ENCODE data around the gene CPOX.

Gene CPOX

GRCh38 chr3:98534168-98534567, 59.2 kb downstream of the CPOX start:
- DNase-seq (ENCODE audit: low spot score), result no peak

- no peak for DNase-seq (ENCODE audit: low spot score)
These were observed 60.5 kb downstream of the CPOX start for GRCh38 chr3:98532709-98533571.

GRCh38 chr3:98532275-98532637, 61.2 kb downstream of the CPOX start:
- DNase-seq (ENCODE audit: low spot score), result no peak

GRCh38 chr3:98531622-98532274, 61.7 kb downstream of the CPOX start, which contains the start of gene GPR15:
TSS of gene GPR15 (plus strand) at chr3:98531978. CDS start at chr3:98532034, 56 bp downstream.
- no peak for DNase-seq (ENCODE audit: low spot score)

- no peak for DNase-seq (ENCODE audit: low spot score)
These were observed 62.7 kb downstream of the CPOX start for GRCh38 chr3:98530676-98531075.

- DNase-seq (ENCODE audit: low spot score), result no peak
These were observed 63.5 kb downstream of the CPOX start for GRCh38 chr3:98529856-98530459.
